SK-N-MC (cell line): ENCODE measurements around the gene MAP1B.

Experiments
- EZH2 ChIP-seq: fragments of 200-600 bp; sonication (generic); IDR thresholded peaks from one replicate; pipeline ENCODE4 v1.6.1; 2017; ENCODE audit warnings: antibody characterized with exemption
- FOXP2 ChIP-seq: optimal IDR thresholded peaks from 2 replicates; pipeline ENCODE3; 2011; ENCODE audit warnings: mild to moderate bottlenecking, moderate library complexity; ENCODE audit not compliant: insufficient read depth; ENCODE audit errors: extremely low read length, control extremely low read depth
- POLR2AphosphoS5 ChIP-seq: IDR thresholded peaks from 2 replicates; pipeline ENCODE4 v1.6.1; 2012; ENCODE audit warnings: mild to moderate bottlenecking, low read depth, low read length, borderline replicate concordance

- TF ChIP-seq EZH2 (no peak), POLR2AphosphoS5 (no peak), FOXP2 (no peak)
These were observed 88.3 kb downstream of the MAP1B start for GRCh38 chr5:72195581-72195980.
